Measurements from ENCODE around the gene ACER3.

DNA sequence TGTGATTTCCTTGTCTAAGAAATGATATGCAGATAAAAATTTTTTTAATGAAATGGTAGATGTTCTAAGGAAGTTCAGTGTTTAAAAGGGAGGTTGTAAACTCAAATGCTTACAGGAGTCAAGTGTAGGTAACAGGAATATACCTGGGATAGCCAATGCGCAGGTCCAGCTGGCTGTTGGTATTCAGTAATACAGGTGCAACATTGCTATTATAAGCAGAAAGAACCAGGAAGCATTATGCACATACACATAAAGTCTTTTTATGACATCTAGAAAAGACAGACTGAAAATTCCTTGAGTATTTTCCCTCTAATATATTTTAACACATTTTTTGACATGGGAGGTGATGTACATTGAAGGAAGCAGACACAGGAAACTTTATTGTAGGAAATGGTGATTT, 129.9 kb downstream of the ACER3 start:
- TF ChIP-seq POLR2AphosphoS5 (IDR thresholded peaks at IDR 0.05) (no peak), MXI1 (conservative IDR thresholded peaks at IDR 0.05; ENCODE audit: poor library complexity, severe bottlenecking) (no peak), SMC3 (conservative IDR thresholded peaks at IDR 0.05; ENCODE audit: poor library complexity) (no peak), EZH2 (IDR thresholded peaks at IDR 0.05; ENCODE audit: borderline replicate concordance, insufficient read depth, low read length, poor library complexity, severe bottlenecking) (no peak), EP300 (conservative IDR thresholded peaks at IDR 0.05; ENCODE audit: poor library complexity, severe bottlenecking) (no peak), RAD21 (conservative IDR thresholded peaks at IDR 0.05) (no peak)
- TF ChIP-seq, protein P1, sequence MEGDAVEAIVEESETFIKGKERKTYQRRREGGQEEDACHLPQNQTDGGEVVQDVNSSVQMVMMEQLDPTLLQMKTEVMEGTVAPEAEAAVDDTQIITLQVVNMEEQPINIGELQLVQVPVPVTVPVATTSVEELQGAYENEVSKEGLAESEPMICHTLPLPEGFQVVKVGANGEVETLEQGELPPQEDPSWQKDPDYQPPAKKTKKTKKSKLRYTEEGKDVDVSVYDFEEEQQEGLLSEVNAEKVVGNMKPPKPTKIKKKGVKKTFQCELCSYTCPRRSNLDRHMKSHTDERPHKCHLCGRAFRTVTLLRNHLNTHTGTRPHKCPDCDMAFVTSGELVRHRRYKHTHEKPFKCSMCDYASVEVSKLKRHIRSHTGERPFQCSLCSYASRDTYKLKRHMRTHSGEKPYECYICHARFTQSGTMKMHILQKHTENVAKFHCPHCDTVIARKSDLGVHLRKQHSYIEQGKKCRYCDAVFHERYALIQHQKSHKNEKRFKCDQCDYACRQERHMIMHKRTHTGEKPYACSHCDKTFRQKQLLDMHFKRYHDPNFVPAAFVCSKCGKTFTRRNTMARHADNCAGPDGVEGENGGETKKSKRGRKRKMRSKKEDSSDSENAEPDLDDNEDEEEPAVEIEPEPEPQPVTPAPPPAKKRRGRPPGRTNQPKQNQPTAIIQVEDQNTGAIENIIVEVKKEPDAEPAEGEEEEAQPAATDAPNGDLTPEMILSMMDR (IDR thresholded peaks at IDR 0.05; ENCODE audit: poor library complexity, severe bottlenecking), result no peak
